H9 (cell line): ENCODE data around the gene RND1. TPM values are rescaled to one million over a fixed set of nuclear protein-coding genes. Genes with fewer than 3 reads are reported as not detected.

Source experiments
- DNase-seq: peaks from one replicate; pipeline ENCODE4 v3.0.0-alpha.2; 2017
- H2AFZ ChIP-seq: one replicate; pipeline ENCODE4 v1.6.1; 2013; ENCODE audit warnings: mild to moderate bottlenecking, low read length, control low read depth, moderate library complexity
- H2AK5ac ChIP-seq: 2 replicates; pipeline ENCODE4 v1.6.1; 2013; ENCODE audit warnings: low read length, control low read depth, mixed read lengths; ENCODE audit not compliant: insufficient read length
- H2BK120ac ChIP-seq: one replicate; pipeline ENCODE4 v1.6.1; 2013; ENCODE audit warnings: low read depth, mild to moderate bottlenecking, low read length, control low read depth, inconsistent platforms; ENCODE audit not compliant: poor library complexity, severe bottlenecking
- H2BK12ac ChIP-seq: 2 replicates; pipeline ENCODE4 v1.6.1; 2013; ENCODE audit warnings: low read length, control low read depth, mixed read lengths, low read depth; ENCODE audit not compliant: insufficient read length
- H2BK15ac ChIP-seq: 2 replicates; pipeline ENCODE4 v1.6.1; 2013; ENCODE audit warnings: low read depth, low read length, control low read depth
- H2BK20ac ChIP-seq: one replicate; pipeline ENCODE4 v1.6.1; 2013; ENCODE audit warnings: low read depth, mild to moderate bottlenecking, low read length, control low read depth, inconsistent platforms; ENCODE audit not compliant: poor library complexity, severe bottlenecking
- H2BK5ac ChIP-seq: 2 replicates; pipeline ENCODE4 v1.6.1; 2013; ENCODE audit warnings: low read length, control low read depth, mixed read lengths; ENCODE audit not compliant: insufficient read length
- H3K14ac ChIP-seq: 2 replicates; pipeline ENCODE4 v1.6.1; 2013; ENCODE audit warnings: low read length, control low read depth; ENCODE audit not compliant: insufficient read depth
- H3K18ac ChIP-seq: 2 replicates; pipeline ENCODE4 v1.6.1; 2013; ENCODE audit warnings: low read depth, mild to moderate bottlenecking, mixed read lengths, low read length, control low read depth; ENCODE audit not compliant: insufficient read length
- H3K23ac ChIP-seq: 2 replicates; pipeline ENCODE4 v1.6.1; 2013; ENCODE audit warnings: low read length, control low read depth, mixed read lengths, low read depth; ENCODE audit not compliant: insufficient read length
- H3K23me2 ChIP-seq: 2 replicates; pipeline ENCODE4 v1.6.1; 2013; ENCODE audit warnings: low read depth, mild to moderate bottlenecking, mixed read lengths, low read length, control low read depth; ENCODE audit not compliant: insufficient read length, poor library complexity, severe bottlenecking
- H3K27ac ChIP-seq: 2 replicates; pipeline ENCODE4 v1.5.1; 2013; ENCODE audit warnings: low read length, control low read depth, mixed read lengths, low read depth; ENCODE audit not compliant: insufficient read length
- H3K27me3 ChIP-seq: 2 replicates; pipeline ENCODE4 v1.6.1; 2013; ENCODE audit warnings: low read length, control low read depth, inconsistent platforms; ENCODE audit not compliant: insufficient read depth
- H3K4ac ChIP-seq: 2 replicates; pipeline ENCODE4 v1.6.1; 2013; ENCODE audit warnings: low read depth, mild to moderate bottlenecking, control low read depth, inconsistent platforms, low read length, moderate library complexity
- H3K4me1 ChIP-seq: 2 replicates; pipeline ENCODE4 v1.6.1; 2013; ENCODE audit warnings: low read length, control low read depth, inconsistent platforms; ENCODE audit not compliant: insufficient read depth
- H3K4me2 ChIP-seq: 2 replicates; pipeline ENCODE4 v1.6.1; 2013; ENCODE audit warnings: low read length, control low read depth, mixed read lengths; ENCODE audit not compliant: insufficient read length, insufficient read depth
- H3K56ac ChIP-seq: 2 replicates; pipeline ENCODE4 v1.6.1; 2013; ENCODE audit warnings: low read depth, mild to moderate bottlenecking, mixed read lengths, low read length, control low read depth; ENCODE audit not compliant: insufficient read length
- H3K79me1 ChIP-seq: 2 replicates; pipeline ENCODE4 v1.6.1; 2013; ENCODE audit warnings: low read depth, mild to moderate bottlenecking, moderate library complexity, low read length, control low read depth, inconsistent platforms; ENCODE audit not compliant: insufficient read depth, poor library complexity, severe bottlenecking
- H3K79me2 ChIP-seq: 2 replicates; pipeline ENCODE4 v1.6.1; 2013; ENCODE audit warnings: low read length, control low read depth, inconsistent platforms; ENCODE audit not compliant: insufficient read depth
- H3K9ac ChIP-seq: 2 replicates; pipeline ENCODE4 v1.6.1; 2013; ENCODE audit warnings: low read length, control low read depth, mixed read lengths; ENCODE audit not compliant: insufficient read length; ENCODE audit errors: extremely low read depth
- H3K9me3 ChIP-seq: one replicate; pipeline ENCODE4 v1.6.1; 2013; ENCODE audit warnings: low read depth, low read length, inconsistent platforms; ENCODE audit not compliant: control insufficient read depth
- H3T11ph ChIP-seq: one replicate; pipeline ENCODE4 v1.6.1; 2013; ENCODE audit warnings: mild to moderate bottlenecking, low read length, control low read depth, inconsistent platforms
- H4K20me1 ChIP-seq: one replicate; pipeline ENCODE4 v1.6.1; 2013; ENCODE audit not compliant: control insufficient read depth, insufficient read length, insufficient read depth
- H4K5ac ChIP-seq: 2 replicates; pipeline ENCODE4 v1.6.1; 2013; ENCODE audit warnings: low read depth, mild to moderate bottlenecking, mixed read lengths, low read length, control low read depth; ENCODE audit not compliant: insufficient read length
- H4K8ac ChIP-seq: replicated peaks from 2 replicates; pipeline ENCODE4 v1.6.1; 2013; ENCODE audit warnings: low read length, control low read depth, mixed read lengths, low read depth; ENCODE audit not compliant: insufficient read length
- H4K91ac ChIP-seq: 2 replicates; pipeline ENCODE4 v1.6.1; 2013; ENCODE audit warnings: low read depth, mild to moderate bottlenecking, moderate library complexity, mixed read lengths, low read length, control low read depth; ENCODE audit not compliant: insufficient read length
- H3K27ac Mint-ChIP-seq, 3 experiments: 2 replicates in 2 of 3; 3 replicates in 1 of 3; pipeline ENCODE4 v1.8.0; 2020 to 2021; ENCODE audit warnings: mixed read lengths in 3 of 3, mild to moderate bottlenecking in 1 of 3, moderate library complexity in 1 of 3
- H3K27me3 Mint-ChIP-seq: 2 replicates; pipeline ENCODE4 v1.8.0; 2021; ENCODE audit warnings: low read depth, mild to moderate bottlenecking, moderate library complexity, mixed read lengths
- H3K36me3 Mint-ChIP-seq, 3 experiments: 2 replicates in 2 of 3; 3 replicates in 1 of 3; pipeline ENCODE4 v1.8.0; 2020 to 2021; ENCODE audit warnings: low read depth in 3 of 3, mixed read lengths in 3 of 3; ENCODE audit not compliant: insufficient read depth in 1 of 3
- H3K4me1 Mint-ChIP-seq, 2 experiments: 2 replicates each; pipeline ENCODE4 v1.8.0; 2020; ENCODE audit warnings: mixed read lengths in 2 of 2
- H3K4me3 Mint-ChIP-seq, 2 experiments: 2 replicates in 1 of 2; 3 replicates in 1 of 2; pipeline ENCODE4 v1.8.0; 2020 to 2021; ENCODE audit warnings: mild to moderate bottlenecking in 2 of 2, mixed read lengths in 2 of 2, moderate library complexity in 1 of 2
- H3K9me3 Mint-ChIP-seq, 2 experiments: 2 replicates in 1 of 2; 3 replicates in 1 of 2; pipeline ENCODE4 v1.8.0; 2020; ENCODE audit warnings: mild to moderate bottlenecking in 2 of 2, mixed read lengths in 2 of 2, moderate library complexity in 1 of 2
- CTCF ChIP-seq: fragments of 200-600 bp; sonication (generic); conservative IDR thresholded peaks from 3 replicates; pipeline ENCODE4 v1.8.0; 2021; ENCODE audit warnings: antibody characterized with exemption, mild to moderate bottlenecking
- WGBS: extraction: QIAGEN DNeasy Blood & Tissue Kit; methylation state at CpG from one replicate; pipeline ENCODE4 v1.1.7; 2013; ENCODE audit warnings: missing lambda C conversion rate, low lambda C conversion rate, mixed read lengths; ENCODE audit not compliant: insufficient read length; ENCODE audit errors: extremely low coverage; 5-methylcytosine and 5-hydroxymethylcytosine counted together
- total RNA-seq: library from RNA; stranded (reverse); gene quantifications from 2 replicates; pipeline ENCODE4 v1.2.1, GENCODE V29; 2021

Gene RND1
- total RNA-seq, 1 experiment from 2014 or later, result 9.7 TPM

GRCh38 chr12:48824112-48824511 is 41.6 kb downstream of the RND1 start:
- no peak overlapping the region for H2BK20ac ChIP-seq
- Mint-ChIP-seq H3K36me3 (peaks cover 2 to 54% (median 32%) of the 10 kb centered on the region in 3 experiments; a peak in 5 of 7 replicates), H3K27ac (no peak overlapping the region), H3K4me1 (peaks cover 28 to 38% of the 10 kb centered on the region in 2 experiments), H3K4me3 (peak overlapping the region in 1 of 2 experiments; percentile 12; a peak in 1 of 5 replicates), H3K9me3 (no peaks in the 10 kb centered on the region), H3K27me3 (peaks cover 10% of the 10 kb centered on the region)
- no peak overlapping the region for H4K91ac ChIP-seq
- no peak overlapping the region for H3K9ac ChIP-seq
- H3K4me2 ChIP-seq, result no peak overlapping the region
- H4K5ac ChIP-seq, result no peak overlapping the region
- no peaks in the 10 kb centered on the region for H3K9me3 ChIP-seq
- peak; percentile 92 for DNase-seq
- no peaks in the 10 kb centered on the region for H3K79me1 ChIP-seq
- WGBS, result no CpG with 5 or more reads among the region's 12 CpGs
- H2AK5ac ChIP-seq, result no peak overlapping the region
- H3K79me2 ChIP-seq, result no peaks in the 10 kb centered on the region
- H2BK120ac ChIP-seq, result no peak overlapping the region
- H2BK5ac ChIP-seq, result no peak overlapping the region
- H3K56ac ChIP-seq, result no peak overlapping the region
- H2AFZ ChIP-seq, result no peak overlapping the region
- H3K4ac ChIP-seq, result no peak overlapping the region
- TF ChIP-seq CTCF, result no peak
- H3K14ac ChIP-seq, result no peak overlapping the region
- no peak overlapping the region for H2BK12ac ChIP-seq
- H3K18ac ChIP-seq, result no peak overlapping the region
- H3K23ac ChIP-seq, result no peak overlapping the region
- peaks cover under 1% of the 10 kb centered on the region for H3K23me2 ChIP-seq
- H3K27ac ChIP-seq, result no peak overlapping the region
- no peak overlapping the region for H3T11ph ChIP-seq
- no peak overlapping the region for H4K8ac ChIP-seq
- no peaks in the 10 kb centered on the region for H4K20me1 ChIP-seq
- H3K4me1 ChIP-seq, result no peaks in the 10 kb centered on the region
- no peaks in the 10 kb centered on the region; the same call in 1 of the 2 replicates for H3K27me3 ChIP-seq
- no peak overlapping the region for H2BK15ac ChIP-seq
